B cell (primary cell): Measurements from ENCODE around the gene CHRNG.

Experiments
- EZH2 ChIP-seq: IDR thresholded peaks from 2 replicates; pipeline ENCODE4 v1.6.1; 2012; ENCODE audit warnings: borderline replicate concordance, low read depth, mild to moderate bottlenecking, moderate library complexity, low read length; ENCODE audit not compliant: insufficient read depth, poor library complexity, severe bottlenecking
- TF ChIP-seq, protein P1 (sequence below): fragments of 200-600 bp; IDR thresholded peaks from one replicate; pipeline ENCODE4 v1.8.0; 2022; ENCODE audit warnings: antibody characterized with exemption, mild to moderate bottlenecking

GRCh38 chr2:232521959-232522622, 17.4 kb upstream of the CHRNG start:
- TF ChIP-seq, protein P1, sequence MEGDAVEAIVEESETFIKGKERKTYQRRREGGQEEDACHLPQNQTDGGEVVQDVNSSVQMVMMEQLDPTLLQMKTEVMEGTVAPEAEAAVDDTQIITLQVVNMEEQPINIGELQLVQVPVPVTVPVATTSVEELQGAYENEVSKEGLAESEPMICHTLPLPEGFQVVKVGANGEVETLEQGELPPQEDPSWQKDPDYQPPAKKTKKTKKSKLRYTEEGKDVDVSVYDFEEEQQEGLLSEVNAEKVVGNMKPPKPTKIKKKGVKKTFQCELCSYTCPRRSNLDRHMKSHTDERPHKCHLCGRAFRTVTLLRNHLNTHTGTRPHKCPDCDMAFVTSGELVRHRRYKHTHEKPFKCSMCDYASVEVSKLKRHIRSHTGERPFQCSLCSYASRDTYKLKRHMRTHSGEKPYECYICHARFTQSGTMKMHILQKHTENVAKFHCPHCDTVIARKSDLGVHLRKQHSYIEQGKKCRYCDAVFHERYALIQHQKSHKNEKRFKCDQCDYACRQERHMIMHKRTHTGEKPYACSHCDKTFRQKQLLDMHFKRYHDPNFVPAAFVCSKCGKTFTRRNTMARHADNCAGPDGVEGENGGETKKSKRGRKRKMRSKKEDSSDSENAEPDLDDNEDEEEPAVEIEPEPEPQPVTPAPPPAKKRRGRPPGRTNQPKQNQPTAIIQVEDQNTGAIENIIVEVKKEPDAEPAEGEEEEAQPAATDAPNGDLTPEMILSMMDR: peak; percentile 94
- TF ChIP-seq EZH2: no peak
